Liver (tissue), 9 donors: ENCODE data around the gene SLC8A3. TPM values are rescaled to one million over a fixed set of nuclear protein-coding genes. Genes with fewer than 3 reads are reported as not detected.

Source experiments
- DNase-seq: peaks from one replicate; pipeline ENCODE4 v3.0.0-alpha.2; 2017; ENCODE audit warnings: low spot score
- H3K27ac ChIP-seq, 2 donors: one replicate each; pipeline ENCODE4 v1.7.0; 2013; ENCODE audit warnings: inconsistent platforms in 2 of 2, low read length in 2 of 2, control low read depth in 1 of 2, low read depth in 1 of 2, mild to moderate bottlenecking in 1 of 2
- H3K27me3 ChIP-seq, 4 donors: one replicate each; pipeline versions ENCODE4 v1.6.1 to v1.7.0; 2013; ENCODE audit warnings: low read length in 3 of 4, inconsistent platforms in 1 of 4, mild to moderate bottlenecking in 1 of 4, moderate library complexity in 1 of 4; ENCODE audit not compliant: control insufficient read depth in 4 of 4, insufficient read depth in 4 of 4
- H3K36me3 ChIP-seq, 4 donors: one replicate each; pipeline versions ENCODE4 v1.6.1 to v1.7.0; 2013; ENCODE audit warnings: low read length in 3 of 4, mild to moderate bottlenecking in 3 of 4, low read depth in 1 of 4, moderate library complexity in 1 of 4; ENCODE audit not compliant: control insufficient read depth in 4 of 4, insufficient read depth in 3 of 4
- H3K4me1 ChIP-seq, 4 donors: one replicate each; pipeline versions ENCODE4 v1.6.1 to v1.7.0; 2013; ENCODE audit warnings: low read length in 3 of 4, mild to moderate bottlenecking in 3 of 4, moderate library complexity in 1 of 4; ENCODE audit not compliant: control insufficient read depth in 4 of 4, insufficient read depth in 4 of 4
- H3K4me3 ChIP-seq, 3 donors: one replicate each; pipeline versions ENCODE4 v1.6.1 to v1.7.0; 2013; ENCODE audit warnings: low read length in 3 of 3, control low read depth in 1 of 3, low read depth in 1 of 3, mild to moderate bottlenecking in 1 of 3
- H3K9ac ChIP-seq, 2 donors: one replicate each; pipeline ENCODE4 v1.7.0; 2013; ENCODE audit warnings: low read length in 2 of 2, mild to moderate bottlenecking in 2 of 2, moderate library complexity in 2 of 2, control low read depth in 1 of 2, low read depth in 1 of 2
- H3K9me3 ChIP-seq, 4 donors: one replicate each; pipeline versions ENCODE4 v1.6.1 to v1.7.0; 2013; ENCODE audit warnings: low read length in 3 of 4; ENCODE audit not compliant: control insufficient read depth in 4 of 4
- EGR1 ChIP-seq, 2 donors: IDR thresholded peaks; 2 replicates each; pipeline ENCODE4 v1.6.1; 2016 to 2018; ENCODE audit warnings: antibody characterized with exemption in 2 of 2, low read depth in 2 of 2
- FOXA1 ChIP-seq: IDR thresholded peaks from 2 replicates; pipeline ENCODE4 v1.6.1; 2016; ENCODE audit warnings: antibody characterized with exemption
- FOXA2 ChIP-seq: IDR thresholded peaks from 2 replicates; pipeline ENCODE4 v1.6.1; 2016; ENCODE audit warnings: antibody characterized with exemption
- GABPA ChIP-seq, 2 donors: IDR thresholded peaks in 1 of 2; conservative IDR thresholded peaks in 1 of 2; 2 replicates each; pipeline ENCODE4 v1.6.1; 2016; ENCODE audit warnings: antibody characterized with exemption in 2 of 2, mild to moderate bottlenecking in 1 of 2, moderate library complexity in 1 of 2
- HNF4A ChIP-seq, 2 donors: conservative IDR thresholded peaks; 2 replicates each; pipeline ENCODE4 v1.6.1; 2016; ENCODE audit warnings: antibody characterized with exemption in 2 of 2, mild to moderate bottlenecking in 2 of 2
- HNF4G ChIP-seq: IDR thresholded peaks from 2 replicates; pipeline ENCODE4 v1.6.1; 2016; ENCODE audit warnings: antibody characterized with exemption
- JUND ChIP-seq, 2 donors: IDR thresholded peaks; 2 replicates each; pipeline ENCODE4 v1.6.1; 2016; ENCODE audit warnings: antibody characterized with exemption in 2 of 2
- NR2F2 ChIP-seq: IDR thresholded peaks from 2 replicates; pipeline ENCODE4 v1.6.1; 2016; ENCODE audit warnings: antibody characterized with exemption
- RAD21 ChIP-seq, 2 donors: IDR thresholded peaks; 2 replicates each; pipeline ENCODE4 v1.6.1; 2016; ENCODE audit warnings: antibody characterized with exemption in 2 of 2, mild to moderate bottlenecking in 2 of 2
- RXRA ChIP-seq, 2 donors: IDR thresholded peaks; 2 replicates each; pipeline ENCODE4 v1.6.1; 2017 to 2018; ENCODE audit warnings: antibody characterized with exemption in 2 of 2, mild to moderate bottlenecking in 1 of 2
- SP1 ChIP-seq: IDR thresholded peaks from 2 replicates; pipeline ENCODE4 v1.6.1; 2018; ENCODE audit warnings: antibody characterized with exemption, mild to moderate bottlenecking
- TAF1 ChIP-seq: conservative IDR thresholded peaks from 2 replicates; pipeline ENCODE4 v1.6.1; 2016; ENCODE audit warnings: antibody characterized with exemption, mild to moderate bottlenecking
- YY1 ChIP-seq: IDR thresholded peaks from 2 replicates; pipeline ENCODE4 v1.6.1; 2016; ENCODE audit warnings: antibody characterized with exemption, mild to moderate bottlenecking
- WGBS: extraction: QIAGEN DNeasy Blood & Tissue Kit; methylation state at CpG from one replicate; pipeline ENCODE4 v1.1.7; 2013; 5-methylcytosine and 5-hydroxymethylcytosine counted together
- polyA plus RNA-seq, 2 donors: library from polyadenylated mRNA; stranded (reverse) in 1 of 2; unstranded in 1 of 2; fragments of 200-250 nt in 1 of 2; fragments of >200 nt in 1 of 2; fragmentation: Nextera tagmentation in 1 of 2; extraction: Ambion mirVana in 1 of 2; gene quantifications; one replicate each; pipeline versions ENCODE4 v1.2.1 to v1.2.3, GENCODE V29; 2013 to 2015
- total RNA-seq, 2 donors: library from RNA; depleted of rRNA; stranded (reverse); fragments of >200 nt; gene quantifications; one replicate each; pipeline ENCODE4 v1.2.3, GENCODE V29; 2014
- TF ChIP-seq, protein P1 (sequence below): fragments of 150-350 bp; IDR thresholded peaks from 2 replicates; pipeline ENCODE4 v1.5.1; 2017; ENCODE audit warnings: improper control_type of control experiment, low read depth, low read length; ENCODE audit not compliant: missing input control
- TF ChIP-seq, protein P2 (sequence below): IDR thresholded peaks from 2 replicates; pipeline ENCODE4 v1.6.1; 2016; ENCODE audit warnings: antibody characterized with exemption, mild to moderate bottlenecking
- TF ChIP-seq, protein P3 (sequence below): IDR thresholded peaks from 2 replicates; pipeline ENCODE4 v1.6.1; 2016; ENCODE audit warnings: antibody characterized with exemption
- TF ChIP-seq, protein P4 (sequence below): IDR thresholded peaks from 2 replicates; pipeline ENCODE4 v1.6.1; 2016; ENCODE audit warnings: antibody characterized with exemption
- TF ChIP-seq, protein P5 (sequence below): IDR thresholded peaks from 2 replicates; pipeline ENCODE4 v1.6.1; 2016; ENCODE audit warnings: antibody characterized with exemption
- donor health status: healthy.
- donor health status: healthy.
- donor health status: healthy.
- donor health status: healthy.
- donor health status: healthy.

The SLC8A3 gene
- total and polyA plus RNA-seq, 4 donors, result 0.05 to 0.56 (median 0.10) TPM; not detected in 1

DNA sequence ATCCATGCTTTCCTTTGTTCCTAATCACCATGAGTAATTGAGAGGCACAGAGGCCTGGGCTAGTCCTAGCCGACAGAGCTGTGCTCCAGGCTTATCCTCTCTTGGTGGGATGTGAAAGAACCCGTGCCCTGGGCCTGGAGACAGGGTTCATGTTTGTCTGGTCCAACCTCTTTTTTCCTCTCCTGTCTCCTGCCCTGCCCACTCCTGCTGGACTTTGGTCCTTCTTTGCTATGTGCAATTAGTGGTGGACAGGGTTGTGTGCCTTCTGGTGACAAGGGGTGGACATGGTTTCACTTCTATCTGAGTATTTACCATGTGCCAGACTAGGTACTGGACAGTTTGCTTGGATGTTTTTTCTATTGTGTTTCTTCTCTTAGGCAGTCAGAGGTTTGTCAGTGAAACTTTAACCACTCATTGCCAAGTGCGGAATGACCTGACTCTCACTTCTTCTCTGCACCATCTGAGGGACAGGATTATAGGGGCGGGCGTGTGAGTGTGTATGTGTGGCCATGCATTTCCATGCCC, 183.4 kb downstream of the SLC8A3 start:
- Histone ChIP-seq H3K9ac (no peak overlapping the region), H3K9me3 (no peaks in the 10 kb centered on the region), H3K36me3 (peaks cover 0 to 7% (median 3%) of the 10 kb centered on the region in 4 donors), H3K4me3 (peak overlapping the region in 1 of 3 donors; percentile 20), H3K4me1 (peaks cover 8 to 43% (median 35%) of the 10 kb centered on the region in 4 donors), H3K27ac (peak overlapping the region; percentile 4 to 57), H3K27me3 (no peaks in the 10 kb centered on the region)
- 43% methylated on average over 5 of the region's 5 CpGs for WGBS
- TF ChIP-seq YY1, result peak; percentile 84
- peak; percentile 68 for TF ChIP-seq FOXA2
- TF ChIP-seq HNF4A (conservative IDR thresholded peaks at IDR 0.05), result peak; percentile 99
- peak; percentile 35 for TF ChIP-seq TAF1
- TF ChIP-seq, protein P1, sequence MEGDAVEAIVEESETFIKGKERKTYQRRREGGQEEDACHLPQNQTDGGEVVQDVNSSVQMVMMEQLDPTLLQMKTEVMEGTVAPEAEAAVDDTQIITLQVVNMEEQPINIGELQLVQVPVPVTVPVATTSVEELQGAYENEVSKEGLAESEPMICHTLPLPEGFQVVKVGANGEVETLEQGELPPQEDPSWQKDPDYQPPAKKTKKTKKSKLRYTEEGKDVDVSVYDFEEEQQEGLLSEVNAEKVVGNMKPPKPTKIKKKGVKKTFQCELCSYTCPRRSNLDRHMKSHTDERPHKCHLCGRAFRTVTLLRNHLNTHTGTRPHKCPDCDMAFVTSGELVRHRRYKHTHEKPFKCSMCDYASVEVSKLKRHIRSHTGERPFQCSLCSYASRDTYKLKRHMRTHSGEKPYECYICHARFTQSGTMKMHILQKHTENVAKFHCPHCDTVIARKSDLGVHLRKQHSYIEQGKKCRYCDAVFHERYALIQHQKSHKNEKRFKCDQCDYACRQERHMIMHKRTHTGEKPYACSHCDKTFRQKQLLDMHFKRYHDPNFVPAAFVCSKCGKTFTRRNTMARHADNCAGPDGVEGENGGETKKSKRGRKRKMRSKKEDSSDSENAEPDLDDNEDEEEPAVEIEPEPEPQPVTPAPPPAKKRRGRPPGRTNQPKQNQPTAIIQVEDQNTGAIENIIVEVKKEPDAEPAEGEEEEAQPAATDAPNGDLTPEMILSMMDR, result no peak
- peak; percentile 64 to 77 for TF ChIP-seq RAD21 (IDR thresholded peaks at IDR 0.05)
- no peak for TF ChIP-seq EGR1 (IDR thresholded peaks at IDR 0.05; ENCODE audit: low read depth in 2 of 2)
- TF ChIP-seq RXRA (IDR thresholded peaks at IDR 0.05), result peak; percentile 88 to 90
- peak; percentile 90 for TF ChIP-seq JUND (IDR thresholded peaks at IDR 0.05)
- TF ChIP-seq, protein P2, sequence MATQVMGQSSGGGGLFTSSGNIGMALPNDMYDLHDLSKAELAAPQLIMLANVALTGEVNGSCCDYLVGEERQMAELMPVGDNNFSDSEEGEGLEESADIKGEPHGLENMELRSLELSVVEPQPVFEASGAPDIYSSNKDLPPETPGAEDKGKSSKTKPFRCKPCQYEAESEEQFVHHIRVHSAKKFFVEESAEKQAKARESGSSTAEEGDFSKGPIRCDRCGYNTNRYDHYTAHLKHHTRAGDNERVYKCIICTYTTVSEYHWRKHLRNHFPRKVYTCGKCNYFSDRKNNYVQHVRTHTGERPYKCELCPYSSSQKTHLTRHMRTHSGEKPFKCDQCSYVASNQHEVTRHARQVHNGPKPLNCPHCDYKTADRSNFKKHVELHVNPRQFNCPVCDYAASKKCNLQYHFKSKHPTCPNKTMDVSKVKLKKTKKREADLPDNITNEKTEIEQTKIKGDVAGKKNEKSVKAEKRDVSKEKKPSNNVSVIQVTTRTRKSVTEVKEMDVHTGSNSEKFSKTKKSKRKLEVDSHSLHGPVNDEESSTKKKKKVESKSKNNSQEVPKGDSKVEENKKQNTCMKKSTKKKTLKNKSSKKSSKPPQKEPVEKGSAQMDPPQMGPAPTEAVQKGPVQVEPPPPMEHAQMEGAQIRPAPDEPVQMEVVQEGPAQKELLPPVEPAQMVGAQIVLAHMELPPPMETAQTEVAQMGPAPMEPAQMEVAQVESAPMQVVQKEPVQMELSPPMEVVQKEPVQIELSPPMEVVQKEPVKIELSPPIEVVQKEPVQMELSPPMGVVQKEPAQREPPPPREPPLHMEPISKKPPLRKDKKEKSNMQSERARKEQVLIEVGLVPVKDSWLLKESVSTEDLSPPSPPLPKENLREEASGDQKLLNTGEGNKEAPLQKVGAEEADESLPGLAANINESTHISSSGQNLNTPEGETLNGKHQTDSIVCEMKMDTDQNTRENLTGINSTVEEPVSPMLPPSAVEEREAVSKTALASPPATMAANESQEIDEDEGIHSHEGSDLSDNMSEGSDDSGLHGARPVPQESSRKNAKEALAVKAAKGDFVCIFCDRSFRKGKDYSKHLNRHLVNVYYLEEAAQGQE, result peak; percentile 69
- TF ChIP-seq, protein P3, sequence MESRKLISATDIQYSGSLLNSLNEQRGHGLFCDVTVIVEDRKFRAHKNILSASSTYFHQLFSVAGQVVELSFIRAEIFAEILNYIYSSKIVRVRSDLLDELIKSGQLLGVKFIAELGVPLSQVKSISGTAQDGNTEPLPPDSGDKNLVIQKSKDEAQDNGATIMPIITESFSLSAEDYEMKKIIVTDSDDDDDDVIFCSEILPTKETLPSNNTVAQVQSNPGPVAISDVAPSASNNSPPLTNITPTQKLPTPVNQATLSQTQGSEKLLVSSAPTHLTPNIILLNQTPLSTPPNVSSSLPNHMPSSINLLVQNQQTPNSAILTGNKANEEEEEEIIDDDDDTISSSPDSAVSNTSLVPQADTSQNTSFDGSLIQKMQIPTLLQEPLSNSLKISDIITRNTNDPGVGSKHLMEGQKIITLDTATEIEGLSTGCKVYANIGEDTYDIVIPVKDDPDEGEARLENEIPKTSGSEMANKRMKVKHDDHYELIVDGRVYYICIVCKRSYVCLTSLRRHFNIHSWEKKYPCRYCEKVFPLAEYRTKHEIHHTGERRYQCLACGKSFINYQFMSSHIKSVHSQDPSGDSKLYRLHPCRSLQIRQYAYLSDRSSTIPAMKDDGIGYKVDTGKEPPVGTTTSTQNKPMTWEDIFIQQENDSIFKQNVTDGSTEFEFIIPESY, result peak; percentile 85
- peak in 1 of 2 donors; percentile 50 for TF ChIP-seq GABPA (IDR thresholded peaks at IDR 0.05 in 1 of 2, conservative IDR thresholded peaks at IDR 0.05 in 1 of 2)
- peak; percentile 95 for TF ChIP-seq SP1
- TF ChIP-seq, protein P4, sequence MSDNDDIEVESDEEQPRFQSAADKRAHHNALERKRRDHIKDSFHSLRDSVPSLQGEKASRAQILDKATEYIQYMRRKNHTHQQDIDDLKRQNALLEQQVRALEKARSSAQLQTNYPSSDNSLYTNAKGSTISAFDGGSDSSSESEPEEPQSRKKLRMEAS, result peak; percentile 94
- peak; percentile 62 for TF ChIP-seq FOXA1
- peak; percentile 20 for TF ChIP-seq NR2F2
- peak; percentile 98 for TF ChIP-seq HNF4G
- TF ChIP-seq, protein P5, sequence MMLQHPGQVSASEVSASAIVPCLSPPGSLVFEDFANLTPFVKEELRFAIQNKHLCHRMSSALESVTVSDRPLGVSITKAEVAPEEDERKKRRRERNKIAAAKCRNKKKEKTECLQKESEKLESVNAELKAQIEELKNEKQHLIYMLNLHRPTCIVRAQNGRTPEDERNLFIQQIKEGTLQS, result no peak
- DNase-seq, result peak; percentile 52
